Fibroblast of the aortic adventitia (primary cell): Measurements from ENCODE around the gene FOXO1. TPM values are rescaled to one million over a fixed set of nuclear protein-coding genes. Genes with fewer than 3 reads are reported as not detected.
A peak's percentile ranks its signal among the peaks of the same experiment; 100 is the strongest.

Experiments
- DNase-seq: peaks from one replicate; pipeline ENCODE4 v3.0.0-alpha.2; 2010; ENCODE audit warnings: low read depth
- H3K4me3 ChIP-seq: 2 replicates; pipeline ENCODE4 v1.5.1; 2011; ENCODE audit warnings: low read depth, mild to moderate bottlenecking, control low read depth, low read length, moderate library complexity
- total RNA-seq: library from RNA; depleted of rRNA; stranded (reverse); fragments of >200 nt; gene quantifications from 2 replicates; pipeline ENCODE4 v1.2.3, GENCODE V29; 2012; ENCODE audit warnings: low replicate concordance
- TF ChIP-seq, protein P1 (sequence below): IDR thresholded peaks from 2 replicates; pipeline ENCODE4 v1.5.1; 2011; ENCODE audit warnings: mild to moderate bottlenecking, low read length, control low read depth, inconsistent platforms; ENCODE audit not compliant: insufficient read depth

The FOXO1 gene
- total RNA-seq, 1 donor, result 3.2 TPM

DNA sequence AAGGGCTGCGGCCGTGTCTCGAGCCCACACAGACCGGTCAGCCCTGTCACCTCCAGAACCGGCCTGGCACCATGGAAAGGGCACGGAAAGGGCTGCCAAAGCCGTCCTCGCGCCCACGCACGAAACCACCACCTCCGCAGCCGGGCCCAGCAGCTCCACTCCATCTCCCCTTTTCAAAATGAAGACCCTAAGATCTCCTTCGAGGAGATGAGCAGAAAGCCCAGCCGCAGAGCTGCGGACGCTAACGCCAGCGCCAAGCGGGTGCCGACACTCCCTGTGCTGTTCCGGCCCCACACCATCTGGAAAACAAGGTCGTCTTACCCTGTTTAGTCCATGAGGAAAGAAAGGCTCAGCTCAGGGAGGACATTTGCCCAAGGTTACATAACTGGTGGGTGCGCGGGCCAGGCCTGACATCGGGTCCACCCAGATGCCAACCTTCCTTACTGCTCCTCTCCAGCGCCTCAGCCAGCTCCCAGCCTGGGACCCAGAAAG is 131.1 kb downstream of the FOXO1 start:
- DNase-seq, result no peak
- TF ChIP-seq, protein P1, sequence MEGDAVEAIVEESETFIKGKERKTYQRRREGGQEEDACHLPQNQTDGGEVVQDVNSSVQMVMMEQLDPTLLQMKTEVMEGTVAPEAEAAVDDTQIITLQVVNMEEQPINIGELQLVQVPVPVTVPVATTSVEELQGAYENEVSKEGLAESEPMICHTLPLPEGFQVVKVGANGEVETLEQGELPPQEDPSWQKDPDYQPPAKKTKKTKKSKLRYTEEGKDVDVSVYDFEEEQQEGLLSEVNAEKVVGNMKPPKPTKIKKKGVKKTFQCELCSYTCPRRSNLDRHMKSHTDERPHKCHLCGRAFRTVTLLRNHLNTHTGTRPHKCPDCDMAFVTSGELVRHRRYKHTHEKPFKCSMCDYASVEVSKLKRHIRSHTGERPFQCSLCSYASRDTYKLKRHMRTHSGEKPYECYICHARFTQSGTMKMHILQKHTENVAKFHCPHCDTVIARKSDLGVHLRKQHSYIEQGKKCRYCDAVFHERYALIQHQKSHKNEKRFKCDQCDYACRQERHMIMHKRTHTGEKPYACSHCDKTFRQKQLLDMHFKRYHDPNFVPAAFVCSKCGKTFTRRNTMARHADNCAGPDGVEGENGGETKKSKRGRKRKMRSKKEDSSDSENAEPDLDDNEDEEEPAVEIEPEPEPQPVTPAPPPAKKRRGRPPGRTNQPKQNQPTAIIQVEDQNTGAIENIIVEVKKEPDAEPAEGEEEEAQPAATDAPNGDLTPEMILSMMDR, result no peak
- H3K4me3 ChIP-seq, result no peak overlapping the region

DNA sequence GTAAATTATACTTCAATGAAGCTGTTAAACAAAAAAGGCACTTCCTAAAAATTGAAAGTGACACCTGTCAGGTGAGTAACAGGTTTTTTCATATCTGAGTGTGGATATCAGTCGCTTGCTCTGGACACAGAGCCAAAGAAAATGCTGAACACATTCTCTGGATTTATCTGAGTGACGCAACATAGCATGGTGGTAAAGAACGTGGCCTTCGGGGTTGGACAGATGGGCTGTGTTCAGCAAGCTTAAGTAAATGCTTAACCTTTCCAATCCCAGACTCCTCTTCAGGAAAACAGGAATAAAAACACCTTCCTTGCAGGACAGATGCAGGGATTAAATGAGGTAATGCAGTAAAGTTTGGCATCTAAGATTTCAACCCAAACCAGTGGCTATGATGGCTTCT is 132.0 kb downstream of the FOXO1 start:
- TF ChIP-seq, protein P1, result no peak

DNA sequence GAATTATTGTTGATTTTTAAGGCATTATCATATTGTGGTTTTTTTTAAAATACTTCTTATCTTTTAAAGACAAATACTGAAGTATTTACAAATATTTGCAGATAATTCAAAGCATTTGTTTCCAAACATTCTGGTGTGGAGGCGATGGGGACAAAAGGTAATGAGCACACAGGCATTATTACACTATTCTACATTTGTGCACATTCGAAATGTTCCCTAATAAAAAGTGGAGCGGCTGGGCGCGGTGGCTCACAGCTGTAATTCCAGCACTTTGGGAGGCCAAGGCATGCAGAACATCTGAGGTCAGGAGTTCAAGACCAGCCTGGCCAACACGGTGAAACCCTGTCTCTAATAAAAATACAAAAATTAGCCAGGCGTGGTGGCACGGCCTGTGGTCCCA is 133.4 kb downstream of the FOXO1 start:
- DNase-seq, result no peak
- TF ChIP-seq, protein P1, result no peak

More for the DNA sequence above, 132.0 kb downstream of the FOXO1 start:
- H3K4me3 ChIP-seq, result no peak overlapping the region
- DNase-seq, result no peak

DNA sequence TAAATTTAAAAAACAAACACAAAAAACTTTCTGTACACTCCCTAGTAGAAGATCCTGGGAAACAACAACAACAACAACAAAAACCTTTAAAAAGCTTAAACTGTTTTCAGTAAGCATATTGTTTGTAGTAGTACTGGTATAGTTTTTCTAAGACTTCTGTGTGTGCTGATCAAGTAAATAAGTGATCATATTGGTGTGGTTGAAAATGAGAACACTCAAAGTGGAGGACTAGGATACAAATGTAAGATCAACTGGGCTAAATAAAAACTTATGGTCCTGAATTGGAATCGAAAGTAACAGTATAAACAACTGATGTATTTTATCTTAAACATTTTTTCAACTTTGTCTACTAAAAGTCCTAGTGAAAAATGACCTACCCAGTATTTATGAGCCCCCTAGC is 135.5 kb downstream of the FOXO1 start:
- no peak for DNase-seq
- no peak overlapping the region for H3K4me3 ChIP-seq
- TF ChIP-seq, protein P1, result no peak

More for the DNA sequence above, 133.4 kb downstream of the FOXO1 start:
- H3K4me3 ChIP-seq, result no peak overlapping the region

DNA sequence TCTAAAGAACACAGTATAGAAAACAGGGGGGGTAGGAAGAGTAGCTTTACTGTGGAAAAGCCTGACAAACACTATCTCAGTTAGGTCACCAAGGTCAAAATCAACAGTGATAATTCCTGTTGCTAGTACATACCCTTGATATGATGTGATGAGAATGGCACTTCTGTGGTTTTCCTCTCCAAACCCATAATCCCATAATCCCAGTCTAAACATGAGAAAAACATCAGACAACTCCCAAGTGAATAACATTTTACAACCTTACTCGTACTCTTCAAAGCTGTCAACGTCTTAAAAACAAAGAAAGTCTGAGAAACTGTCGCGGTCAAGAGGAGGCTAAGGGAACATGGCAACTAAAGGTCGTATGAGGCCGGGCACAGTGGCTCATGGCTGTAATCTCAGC is 137.6 kb downstream of the FOXO1 start:
- DNase-seq, result no peak
- no peak overlapping the region for H3K4me3 ChIP-seq
- TF ChIP-seq, protein P1, result no peak

DNA sequence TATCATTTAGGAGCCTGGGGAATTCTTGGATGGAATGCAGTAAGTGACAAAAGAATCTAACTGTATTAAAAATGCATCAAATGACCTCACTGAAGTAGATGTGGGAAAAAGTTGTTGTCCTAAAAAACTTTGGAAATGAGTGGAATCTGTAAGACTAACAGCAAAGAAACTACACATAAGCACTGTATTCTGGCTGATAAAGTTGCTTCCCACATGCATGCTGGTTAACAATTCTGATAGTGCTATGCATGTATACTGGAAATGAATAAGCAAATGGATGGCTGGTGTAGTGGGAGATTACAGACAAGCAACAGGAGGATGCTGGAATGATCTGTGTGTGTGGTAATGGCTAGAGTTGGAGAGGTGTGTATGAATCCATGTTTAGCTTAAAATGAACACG is 138.5 kb downstream of the FOXO1 start:
- TF ChIP-seq, protein P1, result no peak
- no peak for DNase-seq
- H3K4me3 ChIP-seq, result no peak overlapping the region

DNA sequence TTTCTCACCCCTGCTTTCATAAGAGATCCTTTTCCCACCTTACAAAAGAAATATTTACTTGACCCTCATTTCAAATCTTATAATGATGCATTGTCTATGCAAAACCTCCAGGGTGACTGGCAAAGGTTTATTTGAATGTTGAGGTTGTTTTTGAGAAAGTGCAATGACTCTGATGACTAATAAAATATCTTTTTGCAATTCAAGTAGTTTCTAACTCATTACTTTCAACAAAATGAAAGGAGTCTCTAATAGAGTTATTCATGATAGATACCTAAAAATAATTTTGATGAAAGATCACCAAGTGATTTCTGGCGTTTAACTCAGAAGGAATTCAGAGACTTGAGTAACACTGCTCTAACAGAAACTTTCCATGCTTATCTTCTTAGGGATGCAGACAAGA is 144.2 kb downstream of the FOXO1 start:
- DNase-seq, result peak; percentile 28
- H3K4me3 ChIP-seq, result no peak overlapping the region
- TF ChIP-seq, protein P1, result no peak
